GM10248 (cell line): ENCODE results near the gene TEX48.

Experiments used
- CTCF ChIA-PET: fragments of 300-600 bp; sonication (Branson Sonifier 250); formaldehyde crosslinking; extraction: SDS; loops from one replicate; lab custom pipeline; 2021; ENCODE audit warnings: antibody characterized with exemption; lab: Yijun Ruan, JAX
- POLR2A ChIA-PET: fragments of 350-650 bp; sonication (Branson Sonifier 250); formaldehyde crosslinking; extraction: SDS; loops from one replicate; lab custom pipeline; 2020; ENCODE audit warnings: antibody characterized with exemption; lab: Yijun Ruan, JAX
- DNase-seq: peaks from one replicate; pipeline ENCODE4 v3.0.0; 2012; ENCODE audit errors: extremely low spot score
- TF ChIP-seq, protein P1 (sequence below): IDR thresholded peaks from 2 replicates; pipeline ENCODE4 v1.5.1; 2012; ENCODE audit warnings: mild to moderate bottlenecking, low read depth; ENCODE audit errors: extremely low read depth, missing control alignments, control extremely low read depth

TEX48 gene

DNA sequence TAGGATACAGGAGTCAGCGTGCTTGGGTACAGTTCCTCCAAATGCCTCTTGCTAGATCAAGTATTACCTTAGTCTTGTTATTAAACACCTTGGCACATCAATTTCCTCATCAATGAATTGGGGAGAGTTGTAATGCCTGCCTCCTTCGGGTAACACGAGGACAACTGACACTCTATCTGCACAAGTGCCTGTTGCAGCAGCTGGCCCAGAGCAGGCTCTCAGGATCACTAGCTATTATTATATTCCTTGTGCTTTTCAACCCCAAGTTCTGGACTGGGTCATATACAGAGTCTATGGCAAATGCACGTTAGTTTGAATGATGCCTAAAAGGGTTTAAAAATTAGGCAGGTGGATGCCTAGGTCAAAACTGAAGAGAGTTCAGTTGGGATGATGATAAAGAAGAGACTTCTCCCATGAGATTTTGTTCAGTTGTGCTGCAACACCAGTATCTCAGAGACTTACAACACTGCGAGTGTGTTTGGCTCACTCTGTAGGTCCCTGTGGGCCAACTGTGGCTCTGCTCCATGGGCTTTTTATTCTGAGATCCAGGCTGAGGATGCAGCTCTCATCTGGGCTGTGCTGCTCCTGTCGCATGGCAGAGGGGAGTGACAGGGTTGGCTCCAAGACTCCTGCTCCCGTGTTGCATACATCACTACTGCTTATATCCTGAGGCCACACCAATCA, 41.1 kb upstream of the TEX48 start:
- DNase-seq: no peak
- TF ChIP-seq, protein P1, sequence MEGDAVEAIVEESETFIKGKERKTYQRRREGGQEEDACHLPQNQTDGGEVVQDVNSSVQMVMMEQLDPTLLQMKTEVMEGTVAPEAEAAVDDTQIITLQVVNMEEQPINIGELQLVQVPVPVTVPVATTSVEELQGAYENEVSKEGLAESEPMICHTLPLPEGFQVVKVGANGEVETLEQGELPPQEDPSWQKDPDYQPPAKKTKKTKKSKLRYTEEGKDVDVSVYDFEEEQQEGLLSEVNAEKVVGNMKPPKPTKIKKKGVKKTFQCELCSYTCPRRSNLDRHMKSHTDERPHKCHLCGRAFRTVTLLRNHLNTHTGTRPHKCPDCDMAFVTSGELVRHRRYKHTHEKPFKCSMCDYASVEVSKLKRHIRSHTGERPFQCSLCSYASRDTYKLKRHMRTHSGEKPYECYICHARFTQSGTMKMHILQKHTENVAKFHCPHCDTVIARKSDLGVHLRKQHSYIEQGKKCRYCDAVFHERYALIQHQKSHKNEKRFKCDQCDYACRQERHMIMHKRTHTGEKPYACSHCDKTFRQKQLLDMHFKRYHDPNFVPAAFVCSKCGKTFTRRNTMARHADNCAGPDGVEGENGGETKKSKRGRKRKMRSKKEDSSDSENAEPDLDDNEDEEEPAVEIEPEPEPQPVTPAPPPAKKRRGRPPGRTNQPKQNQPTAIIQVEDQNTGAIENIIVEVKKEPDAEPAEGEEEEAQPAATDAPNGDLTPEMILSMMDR: no peak
- POLR2A ChIA-PET: interaction anchor here (0.5 kb wide), 1 partner anchor 320 kb away, joined by 3 read pairs; no protein-coding TSS in a partner anchor
- CTCF ChIA-PET: interaction anchor here (0.7 to 1.2 kb wide), 3 partner anchors 15 to 29 kb away, joined by 3 read pairs; no protein-coding TSS in a partner anchor

DNA sequence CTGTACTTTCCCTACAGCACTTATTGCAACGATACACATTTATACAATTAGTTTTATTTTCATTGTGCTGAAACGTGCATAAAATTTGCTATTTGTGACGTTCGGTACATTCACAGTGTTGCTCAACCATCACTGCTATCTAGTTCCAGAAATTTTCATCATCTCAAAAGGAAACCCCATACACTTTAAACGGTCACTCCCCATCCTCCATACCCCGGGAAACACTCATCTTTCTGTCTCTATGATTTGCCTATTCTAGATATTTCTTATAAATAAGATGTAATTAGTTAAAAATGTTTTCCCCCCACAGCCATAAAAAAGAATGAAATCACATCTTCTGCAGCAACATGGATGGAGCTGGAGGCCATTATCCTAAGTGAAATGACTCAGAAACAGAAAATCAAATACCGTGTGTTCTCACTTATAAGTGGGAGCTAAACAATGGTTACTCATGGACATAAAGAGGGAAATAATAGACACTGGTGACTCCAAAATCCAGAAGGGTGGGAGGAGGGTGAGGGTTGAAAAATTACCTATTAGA, 40.2 kb upstream of the TEX48 start:
- TF ChIP-seq, protein P1: no peak
- POLR2A ChIA-PET: no interaction called here
- CTCF ChIA-PET: interaction anchor here (1.0 to 1.4 kb wide), 3 partner anchors 16 to 317 kb away, joined by 3 to 8 read pairs (median 4); partner anchors contain the start of gene TEX48
- no peak for DNase-seq

DNA sequence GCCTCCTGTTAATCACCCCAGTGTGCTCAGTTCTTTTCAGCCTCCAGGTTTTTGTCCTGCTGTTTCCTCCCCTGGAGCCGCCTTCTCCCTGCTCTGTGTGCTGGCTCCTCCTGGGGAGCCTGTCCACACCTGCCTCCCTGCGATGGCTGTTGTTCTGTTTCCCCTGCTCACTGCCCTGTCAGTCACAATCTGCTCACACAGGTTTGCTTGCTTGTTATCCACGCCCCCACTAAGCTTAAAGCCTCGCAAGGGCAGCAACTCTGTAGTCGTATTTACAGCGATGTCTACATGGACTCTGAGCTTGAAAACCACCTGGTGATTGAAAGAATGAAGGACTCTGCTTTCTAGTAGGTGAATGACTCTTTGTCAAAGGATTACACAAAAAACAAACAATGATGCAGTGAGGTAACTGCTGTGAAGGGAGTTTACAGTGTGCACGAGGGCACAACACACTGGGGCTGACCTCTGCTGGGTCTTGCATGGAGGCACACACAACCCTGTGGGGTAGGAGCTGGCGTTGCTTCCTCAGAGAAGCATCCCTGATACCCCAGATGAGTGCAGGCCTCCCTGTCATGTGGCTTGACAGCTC, 39.6 kb upstream of the TEX48 start:
- ChIA-PET POLR2A (no interaction called here), CTCF (interaction anchor here (1.0 to 1.4 kb wide), 4 partner anchors 16 to 316 kb away, joined by 3 to 8 read pairs (median 4); partner anchors contain the start of gene TEX48)
- TF ChIP-seq, protein P1: no peak
- no peak for DNase-seq

DNA sequence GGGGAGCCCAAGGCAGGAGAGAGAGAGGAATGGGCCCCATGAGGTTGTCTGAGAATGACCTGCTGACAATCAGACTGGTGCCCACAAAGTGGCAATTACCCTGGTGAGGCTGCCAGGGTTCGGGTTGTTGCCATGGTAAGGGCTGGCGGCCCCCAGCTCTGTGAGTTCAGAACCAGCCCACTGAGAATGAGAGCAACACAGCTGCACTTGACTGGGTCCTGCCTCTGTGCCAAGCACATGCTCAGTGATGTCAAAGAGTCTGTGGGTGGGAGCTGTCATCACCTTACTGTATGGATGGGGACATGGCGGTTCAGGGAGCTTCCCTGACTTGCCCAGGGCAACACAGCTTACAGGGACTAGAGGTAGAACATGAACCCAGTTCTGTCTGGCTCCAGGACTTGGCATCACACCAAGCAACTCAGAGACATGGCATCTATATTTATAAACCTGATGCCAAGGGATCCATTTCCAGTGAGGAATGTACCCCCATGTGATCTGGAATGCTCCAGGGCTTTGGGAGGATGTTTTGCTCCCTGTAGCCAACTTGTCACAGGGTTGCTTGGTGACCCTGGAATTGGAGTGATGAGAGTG, 38.2 kb upstream of the TEX48 start:
- POLR2A ChIA-PET: no interaction called here
- TF ChIP-seq, protein P1: no peak
- no peak for DNase-seq
- CTCF ChIA-PET: interaction anchor here (1.2 to 1.3 kb wide), 2 partner anchors 14 to 57 kb away, joined by 4 read pairs; no protein-coding TSS in a partner anchor

DNA sequence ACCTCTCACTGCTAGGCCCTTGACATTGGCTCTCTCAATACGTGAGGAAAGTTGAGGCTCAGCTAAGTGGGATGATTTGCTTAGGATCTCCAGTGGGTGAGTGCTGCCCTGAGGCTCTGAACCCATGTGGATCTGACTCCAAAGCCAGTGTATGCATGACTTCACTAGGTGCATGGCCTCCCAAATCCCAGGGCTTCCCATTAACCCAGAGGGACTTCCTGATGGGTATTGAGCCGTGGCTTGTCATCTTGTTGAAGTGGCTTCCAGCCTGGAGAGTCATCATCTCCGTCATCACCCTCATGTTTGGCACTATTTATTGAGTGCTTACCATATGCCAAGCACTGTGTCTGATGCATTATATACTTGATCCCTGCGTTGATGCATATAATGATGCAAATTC, 37.3 kb upstream of the TEX48 start:
- DNase-seq: no peak
- POLR2A ChIA-PET: no interaction called here
- TF ChIP-seq, protein P1: no peak
- CTCF ChIA-PET: interaction anchor here (1.4 to 2.4 kb wide), 2 partner anchors 22 to 38 kb away, joined by 5 to 7 read pairs; no protein-coding TSS in a partner anchor

DNA sequence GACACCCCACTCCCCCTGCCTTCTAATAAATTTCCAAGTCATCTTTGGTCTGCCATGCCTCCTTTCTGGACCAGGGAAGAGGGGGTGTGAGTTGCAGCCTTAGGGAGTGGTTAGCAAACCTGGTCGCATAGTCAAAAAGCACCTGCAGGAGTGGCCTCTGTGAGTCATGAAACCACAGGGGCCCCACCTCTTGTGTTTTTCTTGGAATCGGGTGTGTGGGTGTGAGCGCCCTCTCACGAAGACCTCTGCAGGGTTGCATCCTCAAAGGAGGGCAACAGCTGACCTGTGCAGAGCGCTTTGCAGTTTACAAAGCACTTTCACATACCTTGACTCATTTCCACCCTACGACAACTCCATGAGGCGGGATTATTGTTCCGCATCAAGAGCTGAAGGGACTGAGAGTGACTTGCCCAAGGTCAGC, 36.8 kb upstream of the TEX48 start:
- ChIA-PET POLR2A (interaction anchor here (0.5 kb wide), 1 partner anchor 122 kb away, joined by 5 read pairs; no protein-coding TSS in a partner anchor), CTCF (interaction anchor here (1.4 to 2.4 kb wide), 2 partner anchors 22 to 38 kb away, joined by 5 to 7 read pairs; no protein-coding TSS in a partner anchor)
- DNase-seq: peak; percentile 48
- TF ChIP-seq, protein P1: no peak
